Effector memory CD4-positive, alpha-beta T cell (primary cell): ENCODE data around the gene ROBO1.

Source experiments
- DNase-seq, 3 donors: peaks; one replicate each; pipeline ENCODE4 v3.0.0-alpha.2; 2020
- H3K27ac ChIP-seq: 2 replicates; pipeline ENCODE4 v1.7.0; 2013; ENCODE audit warnings: mild to moderate bottlenecking, low read length, moderate library complexity; ENCODE audit not compliant: insufficient read depth, poor library complexity, severe bottlenecking
- H3K27me3 ChIP-seq: replicated peaks from 2 replicates; pipeline ENCODE4 v1.7.0; 2013; ENCODE audit warnings: mild to moderate bottlenecking, low read length; ENCODE audit not compliant: insufficient read depth, control insufficient read depth, poor library complexity, severe bottlenecking
- H3K36me3 ChIP-seq: 2 replicates; pipeline ENCODE4 v1.7.0; 2013; ENCODE audit warnings: mild to moderate bottlenecking, low read length, moderate library complexity; ENCODE audit not compliant: control insufficient read depth, insufficient read depth
- H3K4me1 ChIP-seq: 2 replicates; pipeline ENCODE4 v1.7.0; 2013; ENCODE audit warnings: low read length, mild to moderate bottlenecking; ENCODE audit not compliant: control insufficient read depth, insufficient read depth, poor library complexity, severe bottlenecking
- H3K4me3 ChIP-seq: 2 replicates; pipeline ENCODE4 v1.7.0; 2013; ENCODE audit warnings: low read length, low read depth, mild to moderate bottlenecking; ENCODE audit not compliant: insufficient read depth, poor library complexity, severe bottlenecking
- H3K9me3 ChIP-seq: 2 replicates; pipeline ENCODE4 v1.7.0; 2013; ENCODE audit warnings: mild to moderate bottlenecking, low read length, moderate library complexity; ENCODE audit not compliant: control insufficient read depth

Gene ROBO1

GRCh38 chr3:78919021-78919755, 848.6 kb downstream of the ROBO1 start:
- H3K27ac ChIP-seq: no peak overlapping the region
- no peak overlapping the region for H3K4me3 ChIP-seq
- no peaks in the 10 kb centered on the region for H3K9me3 ChIP-seq
- no peaks in the 10 kb centered on the region for H3K27me3 ChIP-seq
- no peaks in the 10 kb centered on the region for H3K4me1 ChIP-seq
- H3K36me3 ChIP-seq: no peaks in the 10 kb centered on the region
- DNase-seq: no peak

- no peaks in the 10 kb centered on the region for H3K4me1 ChIP-seq
- H3K27ac ChIP-seq: no peak overlapping the region
- H3K36me3 ChIP-seq: no peaks in the 10 kb centered on the region
- no peak overlapping the region for H3K4me3 ChIP-seq
- no peaks in the 10 kb centered on the region for H3K27me3 ChIP-seq
- H3K9me3 ChIP-seq: no peaks in the 10 kb centered on the region
- DNase-seq: no peak
Observed at GRCh38 chr3:78918361-78919020, 849.3 kb downstream of the ROBO1 start.

- Histone ChIP-seq H3K9me3 (no peaks in the 10 kb centered on the region), H3K4me1 (no peaks in the 10 kb centered on the region), H3K4me3 (no peak overlapping the region), H3K27me3 (no peaks in the 10 kb centered on the region), H3K27ac (no peak overlapping the region), H3K36me3 (no peaks in the 10 kb centered on the region)
- DNase-seq: no peak
Observed at GRCh38 chr3:78917536-78917935, 850.3 kb downstream of the ROBO1 start.

GRCh38 chr3:78913711-78914110, 854.1 kb downstream of the ROBO1 start:
- H3K27ac ChIP-seq: no peak overlapping the region
- no peak overlapping the region for H3K4me3 ChIP-seq
- no peak for DNase-seq
- no peaks in the 10 kb centered on the region for H3K4me1 ChIP-seq
- no peaks in the 10 kb centered on the region for H3K9me3 ChIP-seq
- no peaks in the 10 kb centered on the region for H3K36me3 ChIP-seq
- no peaks in the 10 kb centered on the region for H3K27me3 ChIP-seq

- Histone ChIP-seq H3K9me3 (no peaks in the 10 kb centered on the region), H3K27me3 (no peaks in the 10 kb centered on the region), H3K4me1 (no peaks in the 10 kb centered on the region), H3K36me3 (no peaks in the 10 kb centered on the region), H3K4me3 (no peak overlapping the region), H3K27ac (no peak overlapping the region)
- DNase-seq: no peak
Observed at GRCh38 chr3:78912687-78913086, 855.1 kb downstream of the ROBO1 start.

GRCh38 chr3:78912259-78912658, 855.5 kb downstream of the ROBO1 start:
- no peaks in the 10 kb centered on the region for H3K27me3 ChIP-seq

GRCh38 chr3:78911394-78911793, 856.4 kb downstream of the ROBO1 start:
- H3K27ac ChIP-seq: no peak overlapping the region
- no peaks in the 10 kb centered on the region for H3K27me3 ChIP-seq
- no peak for DNase-seq
- H3K9me3 ChIP-seq: no peaks in the 10 kb centered on the region
- no peak overlapping the region for H3K4me3 ChIP-seq
- H3K4me1 ChIP-seq: no peaks in the 10 kb centered on the region
- no peaks in the 10 kb centered on the region for H3K36me3 ChIP-seq

More at GRCh38 chr3:78912259-78912658, 855.5 kb downstream of the ROBO1 start:
- DNase-seq: no peak
- Histone ChIP-seq H3K9me3 (no peaks in the 10 kb centered on the region), H3K4me3 (no peak overlapping the region), H3K27ac (no peak overlapping the region), H3K36me3 (no peaks in the 10 kb centered on the region), H3K4me1 (no peaks in the 10 kb centered on the region)

- H3K36me3 ChIP-seq: no peaks in the 10 kb centered on the region
- DNase-seq: no peak
- no peak overlapping the region for H3K4me3 ChIP-seq
- no peaks in the 10 kb centered on the region for H3K4me1 ChIP-seq
- H3K9me3 ChIP-seq: no peaks in the 10 kb centered on the region
- no peaks in the 10 kb centered on the region for H3K27me3 ChIP-seq
- no peak overlapping the region for H3K27ac ChIP-seq
Observed at GRCh38 chr3:78908236-78908635, 859.6 kb downstream of the ROBO1 start.

GRCh38 chr3:78907367-78907766, 860.4 kb downstream of the ROBO1 start:
- no peak for DNase-seq
- Histone ChIP-seq H3K36me3 (no peaks in the 10 kb centered on the region), H3K27me3 (no peaks in the 10 kb centered on the region), H3K9me3 (no peaks in the 10 kb centered on the region), H3K4me3 (no peak overlapping the region), H3K4me1 (no peaks in the 10 kb centered on the region), H3K27ac (no peak overlapping the region)

GRCh38 chr3:78906930-78907329, 860.9 kb downstream of the ROBO1 start:
- H3K4me3 ChIP-seq: no peak overlapping the region
- no peaks in the 10 kb centered on the region for H3K27me3 ChIP-seq
- H3K36me3 ChIP-seq: no peaks in the 10 kb centered on the region
- no peaks in the 10 kb centered on the region for H3K9me3 ChIP-seq
- no peaks in the 10 kb centered on the region for H3K4me1 ChIP-seq
- no peak overlapping the region for H3K27ac ChIP-seq
- no peak for DNase-seq
